ENCODE measurements around the gene RNF225.

The RNF225 gene

DNA sequence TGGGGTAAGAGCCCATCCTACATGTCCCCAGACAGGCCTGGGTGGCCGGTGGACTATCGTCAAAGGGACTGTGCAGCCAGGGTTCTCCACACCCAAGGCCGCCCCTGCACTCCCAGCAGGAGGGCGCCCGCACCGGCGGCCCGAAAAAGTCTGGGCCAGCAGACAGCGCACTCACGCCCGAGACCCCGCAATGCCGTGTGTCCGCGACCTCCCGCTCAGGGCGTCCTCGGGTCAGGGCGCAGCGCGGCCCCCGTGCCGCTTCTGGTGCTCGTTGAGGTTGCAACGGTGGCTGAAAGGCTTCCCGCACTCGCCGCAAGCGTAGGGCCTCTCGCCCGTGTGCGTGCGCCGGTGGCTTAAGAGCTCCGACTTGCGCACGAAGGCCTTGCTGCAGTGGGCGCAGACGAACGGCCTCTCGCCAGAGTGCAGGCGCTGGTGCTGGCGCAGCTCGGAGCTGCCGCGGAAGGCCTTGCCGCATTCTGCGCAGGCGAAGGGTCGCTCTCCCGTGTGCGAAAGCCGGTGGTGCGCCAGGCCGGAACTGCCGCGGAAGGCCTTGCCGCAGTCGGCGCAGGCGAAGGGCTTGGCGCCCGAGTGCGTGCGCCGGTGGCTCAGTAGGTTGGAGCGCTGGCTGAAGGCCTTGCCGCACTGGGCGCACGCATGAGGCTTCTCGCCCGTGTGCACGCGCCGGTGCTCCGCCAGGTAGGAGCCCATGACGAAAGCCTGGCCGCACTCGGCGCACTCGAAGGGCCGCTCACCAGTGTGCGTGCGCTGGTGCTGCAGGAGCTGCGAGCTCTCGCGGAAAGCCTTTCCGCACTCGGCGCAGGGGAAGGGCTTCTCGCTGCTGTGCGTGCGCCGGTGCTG, 39.3 kb upstream of the RNF225 start:
- Histone ChIP-seq H3K9me3 (ENCODE audit: insufficient read depth, low read depth, low read length) (no peaks in the 10 kb centered on the region), H3K4me2 (ENCODE audit: low read depth, low read length, poor library complexity, severe bottlenecking) (no peak overlapping the region), H3K36me3 (ENCODE audit: insufficient read depth, low read length) (no peaks in the 10 kb centered on the region), H3K9me2 (replicated peaks; ENCODE audit: low read depth, low read length) (no peaks in the 10 kb centered on the region), H3F3A (ENCODE audit: low read depth) (no peaks in the 10 kb centered on the region), H2AFZ (ENCODE audit: low read length) (no peak overlapping the region), H3K79me2 (ENCODE audit: insufficient read depth, low read length) (no peaks in the 10 kb centered on the region), H3K4me3 (ENCODE audit: low read length, poor library complexity, severe bottlenecking) (no peak overlapping the region), H3K4me1 (ENCODE audit: insufficient read depth, low read length, poor library complexity, severe bottlenecking) (peaks cover under 1% of the 10 kb centered on the region), H3K27me3 (ENCODE audit: insufficient read depth, low read length, poor library complexity, severe bottlenecking) (no peaks in the 10 kb centered on the region), H3K9ac (ENCODE audit: low read depth, low read length, poor library complexity, severe bottlenecking) (no peak overlapping the region), H4K20me1 (ENCODE audit: insufficient read depth, low read length, poor library complexity, severe bottlenecking) (no peaks in the 10 kb centered on the region)
- no peak for TF ChIP-seq EZH2phosphoT487 (IDR thresholded peaks at IDR 0.05; ENCODE audit: borderline replicate concordance)
- TF ChIP-seq CTCF (conservative IDR thresholded peaks at IDR 0.05; ENCODE audit: low read length) = no peak

GRCh38 chr19:58356766-58357480, 38.5 kb upstream of the RNF225 start:
- Histone ChIP-seq H3K36me3 (ENCODE audit: insufficient read depth, low read length) (no peaks in the 10 kb centered on the region), H3K79me2 (ENCODE audit: insufficient read depth, low read length) (no peaks in the 10 kb centered on the region), H2AFZ (ENCODE audit: low read length) (no peak overlapping the region), H4K20me1 (ENCODE audit: insufficient read depth, low read length, poor library complexity, severe bottlenecking) (no peaks in the 10 kb centered on the region), H3K9me3 (ENCODE audit: insufficient read depth, low read depth, low read length) (no peaks in the 10 kb centered on the region), H3K4me2 (ENCODE audit: low read depth, low read length, poor library complexity, severe bottlenecking) (no peak overlapping the region), H3K9ac (ENCODE audit: low read depth, low read length, poor library complexity, severe bottlenecking) (no peak overlapping the region), H3K4me3 (ENCODE audit: low read length, poor library complexity, severe bottlenecking) (no peak overlapping the region), H3K27me3 (ENCODE audit: insufficient read depth, low read length, poor library complexity, severe bottlenecking) (no peaks in the 10 kb centered on the region), H3K4me1 (ENCODE audit: insufficient read depth, low read length, poor library complexity, severe bottlenecking) (peaks cover 9% of the 10 kb centered on the region), H3K9me2 (replicated peaks; ENCODE audit: low read depth, low read length) (no peaks in the 10 kb centered on the region), H3F3A (ENCODE audit: low read depth) (no peaks in the 10 kb centered on the region)
- no peak for TF ChIP-seq EZH2phosphoT487 (IDR thresholded peaks at IDR 0.05; ENCODE audit: borderline replicate concordance)
- TF ChIP-seq CTCF (conservative IDR thresholded peaks at IDR 0.05; ENCODE audit: low read length) = no peak

- Histone ChIP-seq H3K9me2 (replicated peaks; ENCODE audit: low read depth, low read length) (no peaks in the 10 kb centered on the region), H3K36me3 (ENCODE audit: insufficient read depth, low read length) (no peaks in the 10 kb centered on the region), H3K27me3 (ENCODE audit: insufficient read depth, low read length, poor library complexity, severe bottlenecking) (no peaks in the 10 kb centered on the region), H3K9me3 (ENCODE audit: insufficient read depth, low read depth, low read length) (no peaks in the 10 kb centered on the region), H4K20me1 (ENCODE audit: insufficient read depth, low read length, poor library complexity, severe bottlenecking) (no peaks in the 10 kb centered on the region), H3K4me2 (ENCODE audit: low read depth, low read length, poor library complexity, severe bottlenecking) (no peak overlapping the region), H3K4me3 (ENCODE audit: low read length, poor library complexity, severe bottlenecking) (no peak overlapping the region), H3K9ac (ENCODE audit: low read depth, low read length, poor library complexity, severe bottlenecking) (no peak overlapping the region), H3F3A (ENCODE audit: low read depth) (no peaks in the 10 kb centered on the region), H3K4me1 (ENCODE audit: insufficient read depth, low read length, poor library complexity, severe bottlenecking) (peaks cover 10% of the 10 kb centered on the region), H2AFZ (ENCODE audit: low read length) (no peak overlapping the region), H3K79me2 (ENCODE audit: insufficient read depth, low read length) (no peaks in the 10 kb centered on the region)
- TF ChIP-seq EZH2phosphoT487 (IDR thresholded peaks at IDR 0.05; ENCODE audit: borderline replicate concordance) (no peak), CTCF (conservative IDR thresholded peaks at IDR 0.05; ENCODE audit: low read length) (no peak)
Observed at GRCh38 chr19:58357481-58358145, 37.8 kb upstream of the RNF225 start.
